ENCODE results near the gene MTHFD2L.

GRCh38 chr4:74174941-74175340 is 17.0 kb downstream of the MTHFD2L start:
- TF ChIP-seq EP300 (IDR thresholded peaks at IDR 0.05) = no peak
- TF ChIP-seq CTCF (IDR thresholded peaks at IDR 0.05) = no peak
